Right atrium auricular region (tissue), 2 donors: ENCODE data around the gene SLFNL1. TPM values are rescaled to one million over a fixed set of nuclear protein-coding genes. Genes with fewer than 3 reads are reported as not detected.

Experiments
- DNase-seq: peaks from one replicate; pipeline ENCODE4 v3.0.0-alpha.2; 2019; ENCODE audit warnings: low spot score
- H3K27ac ChIP-seq, 2 donors: fragments of 200-600 bp; sonication (generic); 1 replicate in 1 of 2; 2 replicates in 1 of 2; pipeline ENCODE4 v1.5.1; 2016 to 2019
- H3K27me3 ChIP-seq, 2 donors: fragments of 200-600 bp; sonication (generic); one replicate each; pipeline versions ENCODE4 v1.5.1 to v1.6.0; 2017 to 2019
- H3K36me3 ChIP-seq: fragments of 200-600 bp; sonication (generic); one replicate; pipeline ENCODE4 v1.5.1; 2016
- H3K4me1 ChIP-seq, 2 donors: fragments of 200-600 bp; sonication (generic); one replicate each; pipeline versions ENCODE4 v1.5.1 to v1.6.0; 2017 to 2019
- H3K4me3 ChIP-seq, 2 donors: fragments of 200-600 bp; sonication (generic); 1 replicate in 1 of 2; 2 replicates in 1 of 2; pipeline ENCODE4 v1.5.1; 2017 to 2019; ENCODE audit warnings: mild to moderate bottlenecking in 1 of 2, moderate library complexity in 1 of 2
- H3K9me3 ChIP-seq, 2 donors: fragments of 200-600 bp; sonication (generic); one replicate each; pipeline ENCODE4 v1.5.1; 2019
- total RNA-seq, 2 donors: library from RNA; depleted of rRNA; stranded (reverse); fragments of >200 nt; gene quantifications; one replicate each; pipeline ENCODE4 v1.1.0, GENCODE V29; 2016
- TF ChIP-seq, protein P1 (sequence below), 2 donors: fragments of 200-600 bp; sonication (generic); IDR thresholded peaks; one replicate each; pipeline ENCODE4 v1.5.1; 2019; ENCODE audit warnings: antibody characterized with exemption in 2 of 2

SLFNL1 gene
- total RNA-seq, 2 donors from 2014 or later, result 0.59 TPM; not detected in 1

- no peaks in the 10 kb centered on the region for H3K27me3 ChIP-seq
- no peak overlapping the region for H3K27ac ChIP-seq
- peaks cover 78% of the 10 kb centered on the region for H3K36me3 ChIP-seq
- TF ChIP-seq, protein P1, sequence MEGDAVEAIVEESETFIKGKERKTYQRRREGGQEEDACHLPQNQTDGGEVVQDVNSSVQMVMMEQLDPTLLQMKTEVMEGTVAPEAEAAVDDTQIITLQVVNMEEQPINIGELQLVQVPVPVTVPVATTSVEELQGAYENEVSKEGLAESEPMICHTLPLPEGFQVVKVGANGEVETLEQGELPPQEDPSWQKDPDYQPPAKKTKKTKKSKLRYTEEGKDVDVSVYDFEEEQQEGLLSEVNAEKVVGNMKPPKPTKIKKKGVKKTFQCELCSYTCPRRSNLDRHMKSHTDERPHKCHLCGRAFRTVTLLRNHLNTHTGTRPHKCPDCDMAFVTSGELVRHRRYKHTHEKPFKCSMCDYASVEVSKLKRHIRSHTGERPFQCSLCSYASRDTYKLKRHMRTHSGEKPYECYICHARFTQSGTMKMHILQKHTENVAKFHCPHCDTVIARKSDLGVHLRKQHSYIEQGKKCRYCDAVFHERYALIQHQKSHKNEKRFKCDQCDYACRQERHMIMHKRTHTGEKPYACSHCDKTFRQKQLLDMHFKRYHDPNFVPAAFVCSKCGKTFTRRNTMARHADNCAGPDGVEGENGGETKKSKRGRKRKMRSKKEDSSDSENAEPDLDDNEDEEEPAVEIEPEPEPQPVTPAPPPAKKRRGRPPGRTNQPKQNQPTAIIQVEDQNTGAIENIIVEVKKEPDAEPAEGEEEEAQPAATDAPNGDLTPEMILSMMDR (IDR thresholded peaks at IDR 0.05), result no peak
- peaks cover 0 to 11% of the 10 kb centered on the region in 2 donors for H3K4me1 ChIP-seq
- H3K9me3 ChIP-seq, result no peaks in the 10 kb centered on the region
- DNase-seq, result no peak
- H3K4me3 ChIP-seq, result no peak overlapping the region
These were observed 22.9 kb downstream of the SLFNL1 start for GRCh38 chr1:40998668-40999067.

DNA sequence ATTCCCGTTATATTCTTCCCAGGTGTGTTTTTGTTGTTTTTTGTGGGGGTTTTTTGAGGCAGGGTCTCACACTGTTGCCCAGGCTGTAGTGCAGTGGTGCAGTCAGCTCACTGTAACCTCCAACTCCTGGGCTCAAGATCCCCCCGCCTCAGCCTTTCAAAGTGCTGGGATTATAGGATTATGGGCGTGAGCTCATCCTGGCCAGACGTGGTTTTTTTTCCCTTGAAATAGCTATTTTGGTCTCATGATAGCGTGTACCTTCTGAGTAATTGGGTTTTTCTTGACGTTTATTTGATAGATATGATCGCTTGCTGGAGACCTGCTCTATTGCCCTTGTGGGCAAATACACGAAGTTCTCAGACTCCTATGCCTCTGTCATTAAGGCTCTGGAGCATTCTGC is 24.4 kb downstream of the SLFNL1 start:
- Histone ChIP-seq H3K36me3 (peaks cover 76% of the 10 kb centered on the region), H3K4me1 (no peaks in the 10 kb centered on the region), H3K4me3 (no peak overlapping the region), H3K27me3 (no peaks in the 10 kb centered on the region), H3K27ac (no peak overlapping the region), H3K9me3 (no peaks in the 10 kb centered on the region)
- DNase-seq, result no peak
- TF ChIP-seq, protein P1 (IDR thresholded peaks at IDR 0.05), result no peak

GRCh38 chr1:40989066-40989465 is 32.5 kb downstream of the SLFNL1 start:
- Histone ChIP-seq H3K36me3 (peaks cover 57% of the 10 kb centered on the region), H3K27ac (no peak overlapping the region), H3K4me3 (no peak overlapping the region), H3K27me3 (no peaks in the 10 kb centered on the region), H3K9me3 (no peaks in the 10 kb centered on the region), H3K4me1 (peaks cover 0 to 17% of the 10 kb centered on the region in 2 donors)
- no peak for DNase-seq
- TF ChIP-seq, protein P1 (IDR thresholded peaks at IDR 0.05), result no peak

GRCh38 chr1:40988280-40988679 is 33.2 kb downstream of the SLFNL1 start:
- TF ChIP-seq, protein P1 (IDR thresholded peaks at IDR 0.05), result no peak
- Histone ChIP-seq H3K36me3 (peaks cover 57% of the 10 kb centered on the region), H3K27ac (peak overlapping the region in 1 of 2 donors; percentile 39), H3K4me1 (peaks cover 0 to 17% of the 10 kb centered on the region in 2 donors), H3K27me3 (no peaks in the 10 kb centered on the region), H3K9me3 (no peaks in the 10 kb centered on the region), H3K4me3 (no peak overlapping the region)
- DNase-seq, result no peak

DNA sequence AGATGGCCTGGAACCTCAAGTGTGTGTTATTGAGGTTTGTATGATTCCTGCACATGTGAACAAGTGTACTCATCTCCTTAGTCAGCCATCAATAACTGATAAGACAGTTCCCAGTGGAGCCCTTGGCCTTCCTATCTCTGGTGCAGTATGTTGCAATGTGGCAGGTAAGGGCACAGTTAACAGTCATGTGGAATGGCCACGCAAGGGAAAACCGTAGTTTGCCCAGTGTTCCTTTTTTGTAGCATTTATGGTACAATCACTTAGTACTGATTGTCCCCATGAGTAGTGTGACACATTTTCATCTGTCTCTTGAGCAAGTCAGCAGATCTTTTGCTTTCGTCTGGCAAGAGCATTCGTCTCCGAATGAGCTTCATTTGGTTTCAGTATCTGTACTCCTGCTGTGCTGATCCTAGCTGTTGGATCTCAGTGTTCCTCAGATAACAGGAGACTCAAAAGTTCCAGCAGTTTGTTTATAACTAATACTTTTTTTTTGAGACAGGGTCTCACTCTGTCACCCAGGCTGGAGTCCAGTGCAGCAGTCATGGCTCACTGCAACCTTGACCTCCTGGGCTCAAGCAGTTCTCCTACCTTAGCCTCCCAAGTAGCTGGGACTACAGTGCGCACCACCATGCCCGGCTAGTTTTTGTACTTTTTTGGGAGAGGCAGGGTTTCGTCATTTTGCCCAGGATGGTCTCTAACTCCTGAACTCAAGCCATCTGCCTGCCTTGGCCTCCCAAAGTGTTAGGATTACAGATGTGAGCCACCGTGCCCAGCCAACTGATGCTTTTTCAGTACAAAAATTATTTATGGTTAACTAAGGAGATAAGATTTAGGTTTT is 33.9 kb downstream of the SLFNL1 start:
- Histone ChIP-seq H3K27ac (peak overlapping the region; percentile 10 to 39), H3K4me3 (no peak overlapping the region)

More for the DNA sequence above, 33.9 kb downstream of the SLFNL1 start:
- H3K9me3 ChIP-seq, result no peaks in the 10 kb centered on the region
- no peaks in the 10 kb centered on the region for H3K27me3 ChIP-seq
- peaks cover 51% of the 10 kb centered on the region for H3K36me3 ChIP-seq
- peaks cover 0 to 17% of the 10 kb centered on the region in 2 donors for H3K4me1 ChIP-seq
- DNase-seq, result no peak
- TF ChIP-seq, protein P1 (IDR thresholded peaks at IDR 0.05), result no peak
